ENCODE measurements around the gene MUC22.
"Not testable (repeated sequence)": the region's sequence is repeated elsewhere in the genome, so short reads cannot be mapped to it uniquely, and the experiment has no call there.

The MUC22 gene

GRCh38 chr6:31041372-31041974 is 31.2 kb downstream of the MUC22 start:
- no peak for DNase-seq

GRCh38 chr6:31042806-31043205 is 32.5 kb downstream of the MUC22 start:
- DNase-seq, result peak; percentile 30

- DNase-seq, result no peak
Observed at GRCh38 chr6:31048099-31048498, 37.8 kb downstream of the MUC22 start.

- no peak for DNase-seq
Observed at GRCh38 chr6:31049518-31049917, 39.2 kb downstream of the MUC22 start.

GRCh38 chr6:31053187-31053586 is 42.9 kb downstream of the MUC22 start:
- DNase-seq, result not testable (repeated sequence)

- peak; percentile 61 for DNase-seq
Observed at GRCh38 chr6:31053873-31054272, 43.6 kb downstream of the MUC22 start.

- no peak for DNase-seq
Observed at GRCh38 chr6:31055441-31055840, 45.2 kb downstream of the MUC22 start.

GRCh38 chr6:31057426-31058003 is 47.2 kb downstream of the MUC22 start:
- DNase-seq, result no peak

GRCh38 chr6:31058128-31058894 is 48.0 kb downstream of the MUC22 start:
- DNase-seq, result no peak

- no peak for DNase-seq
Observed at GRCh38 chr6:31060145-31060544, 49.9 kb downstream of the MUC22 start.

GRCh38 chr6:31063906-31064435 is 53.7 kb downstream of the MUC22 start:
- DNase-seq, result no peak

- no peak for DNase-seq
Observed at GRCh38 chr6:31065556-31065955, 55.3 kb downstream of the MUC22 start.

GRCh38 chr6:31067028-31067427 is 56.8 kb downstream of the MUC22 start:
- DNase-seq, result not testable (repeated sequence)

GRCh38 chr6:31067891-31068668 is 57.8 kb downstream of the MUC22 start:
- not testable (repeated sequence) for DNase-seq

- peak; percentile 34 for DNase-seq
Observed at GRCh38 chr6:31068669-31069340, 58.5 kb downstream of the MUC22 start.

GRCh38 chr6:31070711-31071197 is 60.5 kb downstream of the MUC22 start:
- no peak for DNase-seq

GRCh38 chr6:31074401-31074800 is 64.1 kb downstream of the MUC22 start:
- DNase-seq, result no peak

GRCh38 chr6:31075528-31075927 is 65.3 kb downstream of the MUC22 start:
- DNase-seq, result no peak

GRCh38 chr6:31076611-31077010 is 66.3 kb downstream of the MUC22 start:
- DNase-seq, result no peak

- peak; percentile 71 for DNase-seq
Observed at GRCh38 chr6:31079656-31080261, 69.5 kb downstream of the MUC22 start.

GRCh38 chr6:31081872-31082271 is 71.6 kb downstream of the MUC22 start:
- DNase-seq, result no peak
